Measurements from ENCODE around the gene HSPG2. TPM values are rescaled to one million over a fixed set of nuclear protein-coding genes. Genes with fewer than 3 reads are reported as not detected.

HSPG2 gene
- polyA plus RNA-seq, 2 donors = 37.6 to 55.0 TPM

DNA sequence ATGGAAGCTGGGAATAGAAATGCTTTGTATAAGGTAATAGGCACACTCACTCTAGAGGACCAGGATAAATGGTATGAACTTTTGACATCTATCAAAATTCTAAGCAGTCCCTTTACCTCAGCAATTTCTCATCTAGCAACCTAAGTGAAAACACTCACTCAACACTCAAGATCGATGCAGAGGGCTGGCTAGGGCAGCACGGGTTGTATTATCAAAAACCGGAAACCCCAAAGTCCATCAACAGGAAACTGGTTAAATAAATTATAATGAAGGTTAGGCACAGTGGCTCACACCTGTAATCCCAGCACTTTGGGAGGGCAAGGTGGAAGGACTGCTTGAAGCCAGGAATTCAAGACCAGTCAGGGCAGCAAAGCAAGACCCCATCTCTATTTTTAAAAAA lies 163.5 kb downstream of the HSPG2 start:
- WGBS, 2 donors = 44 to 55% methylated on average over 3 of the region's 3 CpGs
- Histone ChIP-seq H3K4me1 (ENCODE audit: control insufficient read depth in 2 of 2, insufficient read depth in 2 of 2, low read length in 1 of 2) (peaks cover 0 to 6% of the 10 kb centered on the region in 2 donors), H3K4me3 (ENCODE audit: low read depth in 1 of 2, low read length in 2 of 2) (no peak overlapping the region), H3K27me3 (ENCODE audit: control insufficient read depth in 1 of 2, insufficient read depth in 2 of 2, low read length in 2 of 2) (no peaks in the 10 kb centered on the region), H3K9me3 (ENCODE audit: control insufficient read depth in 2 of 2, insufficient read depth in 1 of 2, low read depth in 1 of 2, low read length in 1 of 2) (no peaks in the 10 kb centered on the region), H3K36me3 (ENCODE audit: control insufficient read depth in 2 of 2, insufficient read depth in 2 of 2, low read length in 1 of 2) (no peaks in the 10 kb centered on the region), H3K27ac (ENCODE audit: low read depth in 2 of 2, low read length in 1 of 2) (no peak overlapping the region)

Other genes with a start within 250 kb of the HSPG2 start
- gene USP48, start 154.2 kb downstream of the HSPG2 start, polyA plus RNA-seq = 10 to 100 TPM; 14.4 to 18.4 TPM
- under 1 TPM; 0.45 to 0.98 TPM for gene LDLRAD2, start 125.0 kb downstream of the HSPG2 start, polyA plus RNA-seq
- gene CELA3B, start 39.7 kb upstream of the HSPG2 start, polyA plus RNA-seq = 1 to 10 TPM in 1 of 2 donors, under 1 TPM in 1; 0.18 to 1.1 TPM
- gene CELA3A, start 64.3 kb upstream of the HSPG2 start, polyA plus RNA-seq = 1 to 10 TPM in 1 of 2 donors, under 1 TPM in 1; 0.47 to 2.6 TPM
- gene CDC42, start 115.4 kb upstream of the HSPG2 start, polyA plus RNA-seq = 100 to 1,000 TPM; 100 to 138 TPM
- 10 to 100 TPM in 1 of 2 donors, 1 to 10 TPM in 1; 9.4 to 15.6 TPM for gene WNT4, start 205.8 kb upstream of the HSPG2 start, polyA plus RNA-seq

All from esophagus (tissue), 2 donors.